Naive B cell (primary cell): ENCODE results near the gene SIVA1. TPM values are rescaled to one million over a fixed set of nuclear protein-coding genes. Genes with fewer than 3 reads are reported as not detected.

Experiments
- ATAC-seq, 2 donors: fragments of 150-1000 bp; cut with Tn5 transposase; 2 replicates each; pipeline ENCODE4 v1.10.0; 2021; ENCODE audit warnings: low read depth in 2 of 2, mild to moderate bottlenecking in 2 of 2, moderate library complexity in 2 of 2
- DNase-seq: peaks from one replicate; pipeline ENCODE4 v3.0.0; 2022
- H3K27ac Mint-ChIP-seq, 6 donors: one replicate each; pipeline ENCODE4 v1.8.0; 2020 to 2022; ENCODE audit warnings: mild to moderate bottlenecking in 6 of 6, mixed read lengths in 6 of 6, moderate library complexity in 5 of 6, inconsistent platforms in 2 of 6
- H3K27me3 Mint-ChIP-seq, 3 donors: one replicate each; pipeline ENCODE4 v1.8.0; 2021 to 2022; ENCODE audit warnings: mixed read lengths in 3 of 3, mild to moderate bottlenecking in 1 of 3
- H3K36me3 Mint-ChIP-seq, 2 donors: one replicate each; pipeline ENCODE4 v1.8.0; 2020 to 2022; ENCODE audit warnings: mixed read lengths in 2 of 2, inconsistent platforms in 1 of 2, mild to moderate bottlenecking in 1 of 2
- H3K4me1 Mint-ChIP-seq, 3 donors: one replicate each; pipeline ENCODE4 v1.8.0; 2020 to 2022; ENCODE audit warnings: mixed read lengths in 3 of 3, inconsistent platforms in 1 of 3, mild to moderate bottlenecking in 1 of 3, moderate library complexity in 1 of 3
- H3K4me3 Mint-ChIP-seq, 8 donors: one replicate each; pipeline ENCODE4 v1.8.0; 2020 to 2022; ENCODE audit warnings: mild to moderate bottlenecking in 8 of 8, mixed read lengths in 8 of 8, moderate library complexity in 8 of 8, inconsistent platforms in 2 of 8
- H3K9me3 Mint-ChIP-seq, 7 donors: one replicate each; pipeline ENCODE4 v1.8.0; 2020 to 2022; ENCODE audit warnings: mixed read lengths in 7 of 7, mild to moderate bottlenecking in 5 of 7, inconsistent platforms in 2 of 7, moderate library complexity in 1 of 7
- polyA plus RNA-seq, 6 donors: library from polyadenylated mRNA; unstranded; fragments of 300-500 nt; fragmentation: Illumina TruSeq; gene quantifications; one replicate each; pipeline ENCODE4 v1.2.3, GENCODE V29; 2021; ENCODE audit warnings: low read depth in 6 of 6

SIVA1 gene
- polyA plus RNA-seq, 6 donors from 2014 or later = 191 to 266 (median 227) TPM

- Mint-ChIP-seq H3K27ac (no peak overlapping the region), H3K4me1 (peaks cover 0 to 4% (median 0%) of the 10 kb centered on the region in 3 donors), H3K9me3 (no peaks in the 10 kb centered on the region), H3K27me3 (no peaks in the 10 kb centered on the region), H3K4me3 (no peak overlapping the region), H3K36me3 (peaks cover 0 to 7% of the 10 kb centered on the region in 2 donors)
- ATAC-seq = no peak
- DNase-seq = no peak
These were observed 25.9 kb downstream of the SIVA1 start for GRCh38 chr14:104778694-104779331.

DNA sequence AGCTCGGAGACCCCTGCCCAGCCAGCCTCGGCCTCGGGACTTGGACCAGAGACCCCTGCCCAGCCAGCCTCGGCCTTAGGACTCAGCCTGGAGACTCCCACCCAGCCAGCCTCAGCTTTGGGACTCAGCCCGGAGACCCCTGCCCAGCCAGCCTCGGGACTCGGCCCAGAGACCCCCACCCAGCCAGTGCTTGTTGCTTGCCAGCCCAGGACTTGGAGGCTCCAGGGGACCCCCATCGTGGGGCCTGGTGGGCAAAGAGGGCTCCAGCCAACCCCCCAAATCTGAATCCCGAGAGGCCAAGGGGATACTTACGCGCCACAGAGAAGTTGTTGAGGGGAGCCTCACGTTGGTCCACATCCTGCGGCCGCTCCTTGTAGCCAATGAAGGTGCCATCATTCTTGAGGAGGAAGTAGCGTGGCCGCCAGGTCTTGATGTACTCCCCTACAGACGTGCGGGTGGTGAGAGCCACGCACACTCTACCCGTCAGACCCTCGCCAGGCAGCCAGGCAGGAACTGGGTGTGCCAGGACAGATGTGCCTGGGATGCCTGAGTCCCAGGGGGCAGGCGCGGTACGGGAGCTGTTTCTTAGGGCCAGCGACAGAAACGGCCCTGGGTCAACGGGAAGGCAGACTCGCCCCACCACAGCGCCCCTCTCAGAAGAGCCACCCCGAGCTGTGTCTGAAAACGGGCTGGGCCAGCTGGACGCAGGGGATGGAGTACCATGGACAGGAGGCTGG, 27.0 kb downstream of the SIVA1 start:
- Mint-ChIP-seq H3K36me3 (peaks cover 0 to 7% of the 10 kb centered on the region in 2 donors), H3K4me3 (peak overlapping the region in 1 of 8 donors; percentile 44), H3K4me1 (peaks cover 0 to 4% (median 0%) of the 10 kb centered on the region in 3 donors), H3K27ac (peak overlapping the region in 1 of 6 donors; percentile 60), H3K9me3 (no peaks in the 10 kb centered on the region), H3K27me3 (no peaks in the 10 kb centered on the region)
- DNase-seq = no peak
- ATAC-seq = no peak

GRCh38 chr14:104780513-104781030, 27.6 kb downstream of the SIVA1 start:
- ATAC-seq (no peak), DNase-seq (no peak)
- no peaks in the 10 kb centered on the region for H3K27me3 Mint-ChIP-seq
- H3K4me1 Mint-ChIP-seq = peaks cover 0 to 4% (median 2%) of the 10 kb centered on the region in 3 donors
- H3K4me3 Mint-ChIP-seq = no peak overlapping the region
- no peaks in the 10 kb centered on the region for H3K9me3 Mint-ChIP-seq
- H3K36me3 Mint-ChIP-seq = peaks cover 0 to 7% of the 10 kb centered on the region in 2 donors
- no peak overlapping the region for H3K27ac Mint-ChIP-seq

GRCh38 chr14:104781271-104782077, 28.5 kb downstream of the SIVA1 start:
- Mint-ChIP-seq H3K4me3 (no peak overlapping the region), H3K27me3 (no peaks in the 10 kb centered on the region), H3K4me1 (peaks cover 0 to 8% (median 4%) of the 10 kb centered on the region in 3 donors), H3K36me3 (peaks cover 0 to 7% of the 10 kb centered on the region in 2 donors), H3K27ac (no peak overlapping the region), H3K9me3 (no peaks in the 10 kb centered on the region)
- ATAC-seq = no peak
- no peak for DNase-seq

GRCh38 chr14:104782086-104782807, 29.3 kb downstream of the SIVA1 start:
- Mint-ChIP-seq H3K36me3 (no peaks in the 10 kb centered on the region), H3K27me3 (no peaks in the 10 kb centered on the region), H3K9me3 (no peaks in the 10 kb centered on the region), H3K4me1 (peaks cover 0 to 8% (median 4%) of the 10 kb centered on the region in 3 donors), H3K4me3 (no peak overlapping the region), H3K27ac (no peak overlapping the region)
- no peak for DNase-seq
- no peak for ATAC-seq

DNA sequence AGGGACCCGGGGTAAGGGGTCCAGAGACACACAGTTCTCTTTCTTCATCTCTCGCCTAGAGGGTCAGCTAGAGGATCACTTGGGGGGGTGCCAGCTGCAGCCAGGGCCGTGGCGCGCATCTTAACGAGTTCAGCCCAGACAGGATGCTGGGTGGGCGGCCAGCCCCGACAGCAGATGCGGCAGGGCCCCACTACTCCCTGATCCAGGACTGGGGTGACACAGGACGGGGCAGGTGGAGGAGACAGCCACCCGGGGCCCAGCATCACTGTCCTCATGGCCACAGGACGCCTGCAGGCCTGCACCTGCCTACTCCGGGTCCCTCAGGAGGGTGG, 29.8 kb downstream of the SIVA1 start:
- no peaks in the 10 kb centered on the region for H3K36me3 Mint-ChIP-seq
- H3K4me3 Mint-ChIP-seq = no peak overlapping the region
- DNase-seq = no peak
- no peaks in the 10 kb centered on the region for H3K9me3 Mint-ChIP-seq
- H3K27ac Mint-ChIP-seq = no peak overlapping the region
- peaks cover under 1 to 9% (median 4%) of the 10 kb centered on the region in 3 donors for H3K4me1 Mint-ChIP-seq
- H3K27me3 Mint-ChIP-seq = no peaks in the 10 kb centered on the region
- ATAC-seq = no peak

DNA sequence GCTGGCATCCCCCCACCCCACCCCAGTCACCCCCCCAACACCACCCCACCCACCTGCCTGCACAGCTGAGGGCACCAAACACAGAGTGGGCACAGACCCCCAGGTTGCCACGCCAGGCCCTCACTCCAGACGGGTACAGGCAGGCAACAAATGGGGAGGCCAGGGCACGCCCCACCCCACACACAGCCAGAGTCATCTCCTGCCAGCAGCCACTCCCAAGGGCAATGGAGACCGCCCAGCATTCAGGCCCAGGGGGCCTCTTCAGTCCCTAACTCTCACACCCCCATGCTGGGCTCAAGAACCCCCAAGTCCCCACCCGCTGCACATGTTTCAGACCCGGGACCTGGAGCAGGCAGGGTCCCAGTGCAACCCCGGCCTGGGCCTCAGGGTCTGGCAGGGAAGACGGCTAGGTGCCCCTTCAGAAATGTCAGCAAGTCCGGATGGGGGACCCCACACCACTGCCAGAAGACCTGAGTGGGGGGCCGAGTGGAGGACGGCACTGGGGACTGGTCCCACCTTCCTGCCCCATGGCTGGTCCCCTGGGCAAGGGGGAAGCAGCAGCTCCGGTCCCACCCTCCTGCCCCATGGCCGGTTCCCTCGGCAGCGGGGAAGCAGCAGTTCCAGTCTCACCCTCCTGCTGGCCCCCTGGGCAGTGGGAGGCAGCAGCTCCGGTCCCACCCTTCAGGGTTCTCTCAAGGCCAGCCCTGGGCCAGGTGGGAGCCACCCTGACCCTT, 30.7 kb downstream of the SIVA1 start:
- peak overlapping the region in 1 of 6 donors; percentile 26 for H3K27ac Mint-ChIP-seq
- no peaks in the 10 kb centered on the region for H3K36me3 Mint-ChIP-seq
- H3K9me3 Mint-ChIP-seq = no peaks in the 10 kb centered on the region
- H3K4me1 Mint-ChIP-seq = peaks cover 4 to 17% (median 7%) of the 10 kb centered on the region in 3 donors
- ATAC-seq (no peak), DNase-seq (no peak)
- no peak overlapping the region for H3K4me3 Mint-ChIP-seq
- H3K27me3 Mint-ChIP-seq = no peaks in the 10 kb centered on the region

DNA sequence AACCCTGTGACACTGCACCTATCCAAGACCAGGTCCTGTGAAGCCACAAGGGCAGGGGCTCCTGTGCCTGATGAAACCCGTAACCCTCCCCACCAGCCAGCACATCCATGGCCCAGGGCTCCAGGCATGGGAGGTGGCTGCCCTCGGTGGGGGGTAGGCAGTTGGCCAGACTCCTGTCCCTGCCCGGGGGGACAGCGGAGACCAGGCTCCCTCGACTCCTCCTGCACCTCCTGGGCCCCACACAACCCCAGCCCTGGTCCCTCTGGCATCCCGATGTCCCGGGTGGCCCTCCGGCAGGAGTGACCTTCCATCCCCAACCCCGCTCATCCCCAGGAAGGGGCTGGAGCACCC, 31.2 kb downstream of the SIVA1 start:
- ATAC-seq = no peak

GRCh38 chr14:104784846-104785707, 32.1 kb downstream of the SIVA1 start:
- Mint-ChIP-seq H3K27me3 (no peaks in the 10 kb centered on the region), H3K9me3 (no peaks in the 10 kb centered on the region), H3K27ac (peak overlapping the region in 1 of 6 donors; percentile 41), H3K4me1 (peaks cover 4 to 17% (median 9%) of the 10 kb centered on the region in 3 donors), H3K36me3 (no peaks in the 10 kb centered on the region), H3K4me3 (no peak overlapping the region)
- ATAC-seq (no peak), DNase-seq (no peak)

More for the DNA sequence above, 31.2 kb downstream of the SIVA1 start:
- Mint-ChIP-seq H3K27ac (peak overlapping the region in 1 of 6 donors; percentile 41), H3K36me3 (no peaks in the 10 kb centered on the region), H3K9me3 (no peaks in the 10 kb centered on the region), H3K27me3 (no peaks in the 10 kb centered on the region), H3K4me1 (peaks cover 4 to 17% (median 7%) of the 10 kb centered on the region in 3 donors), H3K4me3 (no peak overlapping the region)
- no peak for DNase-seq

- no peaks in the 10 kb centered on the region for H3K9me3 Mint-ChIP-seq
- peaks cover 4 to 17% (median 9%) of the 10 kb centered on the region in 3 donors for H3K4me1 Mint-ChIP-seq
- DNase-seq = no peak
- no peaks in the 10 kb centered on the region for H3K36me3 Mint-ChIP-seq
- ATAC-seq = no peak
- H3K27me3 Mint-ChIP-seq = no peaks in the 10 kb centered on the region
- peak overlapping the region in 1 of 6 donors; percentile 71 for H3K27ac Mint-ChIP-seq
- H3K4me3 Mint-ChIP-seq = no peak overlapping the region
These were observed 32.7 kb downstream of the SIVA1 start for GRCh38 chr14:104785708-104786080.

DNA sequence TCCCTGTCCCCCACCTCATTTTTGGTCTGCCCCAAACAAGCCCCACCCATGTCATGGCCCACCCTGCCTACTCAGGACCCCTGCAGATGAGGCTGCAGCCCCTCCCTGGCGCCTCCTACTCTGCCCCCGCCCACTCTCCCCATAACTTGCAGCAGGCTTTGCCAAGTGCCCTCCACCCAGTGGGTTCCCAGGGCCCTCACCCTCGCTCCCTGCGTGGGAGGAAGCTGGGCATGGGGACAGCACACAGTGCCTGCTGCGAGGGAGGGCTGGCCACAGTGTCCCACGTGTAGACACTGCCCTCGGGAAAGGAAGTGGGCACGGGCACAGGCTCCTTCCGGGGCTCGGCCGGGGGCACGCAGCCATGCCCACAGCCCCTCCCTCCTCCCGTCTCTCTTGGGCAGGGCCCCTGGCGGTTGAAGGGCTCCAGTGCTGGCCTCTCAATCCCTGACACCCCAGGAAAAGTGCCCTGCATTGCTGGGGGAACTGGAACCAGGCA, 33.2 kb downstream of the SIVA1 start:
- DNase-seq = no peak
- Mint-ChIP-seq H3K27me3 (no peaks in the 10 kb centered on the region), H3K27ac (peak overlapping the region in 3 of 6 donors; percentile 18 to 71 (median 54)), H3K9me3 (no peaks in the 10 kb centered on the region), H3K4me1 (peaks cover 8 to 21% (median 9%) of the 10 kb centered on the region in 3 donors), H3K4me3 (no peak overlapping the region), H3K36me3 (no peaks in the 10 kb centered on the region)
- no peak for ATAC-seq
